Panc1 (cell line): ENCODE results near the gene POMC. TPM values are rescaled to one million over a fixed set of nuclear protein-coding genes. Genes with fewer than 3 reads are reported as not detected.
A peak's percentile ranks its signal among the peaks of the same experiment; 100 is the strongest.

Source experiments
- ATAC-seq: fragments of 200-7000 bp; cut with Tn5 transposase; 2 replicates; pipeline ENCODE4 v1.9.1; 2020; ENCODE audit warnings: mild to moderate bottlenecking, moderate library complexity
- BruUV-seq: library from RNA; stranded (reverse); fragments of 400-500 nt; replicated peaks from 2 replicates; lab custom pipeline; 2021; lab: Mats Ljungman, UMichigan
- CTCF ChIA-PET: fragments of 300-600 bp; sonication (Branson Sonifier 250); formaldehyde crosslinking; loops from one replicate; lab custom pipeline; 2022; ENCODE audit warnings: antibody characterized with exemption; lab: Charles Lee
- POLR2A ChIA-PET: fragments of 300-600 bp; sonication (Branson Sonifier 250); formaldehyde crosslinking; loops from one replicate; lab custom pipeline; 2022; ENCODE audit warnings: antibody characterized with exemption; lab: Charles Lee
- DNase-seq: peaks from one replicate; pipeline ENCODE4 v3.0.0-alpha.2; 2010; ENCODE audit warnings: low read depth, low spot score
- H3K27ac ChIP-seq: 2 replicates; pipeline ENCODE4 v1.5.1; 2011; ENCODE audit warnings: mild to moderate bottlenecking, low read length, inconsistent platforms
- H3K27me3 ChIP-seq: fragments of 200-500 bp; sonication (Bioruptor generic); 2 replicates; pipeline ENCODE4 v1.6.0; 2014; ENCODE audit warnings: low read length, inconsistent platforms; ENCODE audit not compliant: control insufficient read depth, insufficient read depth
- H3K36me3 ChIP-seq: fragments of 200-500 bp; sonication (Bioruptor generic); 2 replicates; pipeline ENCODE4 v1.5.1; 2014; ENCODE audit warnings: inconsistent platforms, mild to moderate bottlenecking, low read length, moderate library complexity; ENCODE audit not compliant: control insufficient read depth, insufficient read depth
- H3K4me1 ChIP-seq: 2 replicates; pipeline ENCODE4 v1.5.1; 2011; ENCODE audit warnings: inconsistent platforms, mild to moderate bottlenecking, low read length, moderate library complexity; ENCODE audit not compliant: control insufficient read depth, insufficient read depth
- H3K4me3 ChIP-seq, 2 experiments: 2 replicates each; pipeline ENCODE4 v1.5.1; 2011 to 2012; ENCODE audit warnings: low read depth in 2 of 2, low read length in 2 of 2, mild to moderate bottlenecking in 2 of 2, inconsistent platforms in 1 of 2, moderate library complexity in 1 of 2
- H3K9me3 ChIP-seq: fragments of 200-500 bp; sonication (Bioruptor generic); 2 replicates; pipeline ENCODE4 v1.5.1; 2014; ENCODE audit warnings: low read depth, mild to moderate bottlenecking, inconsistent platforms, low read length, moderate library complexity; ENCODE audit not compliant: control insufficient read depth, insufficient read depth
- POLR2AphosphoS5 ChIP-seq: IDR thresholded peaks from 2 replicates; pipeline ENCODE4 v1.6.1; 2012; ENCODE audit warnings: mild to moderate bottlenecking, low read depth, low read length, moderate library complexity
- SIN3A ChIP-seq: IDR thresholded peaks from 2 replicates; pipeline ENCODE4 v1.6.1; 2012; ENCODE audit warnings: low read depth, mild to moderate bottlenecking, low read length, moderate library complexity, borderline replicate concordance; ENCODE audit not compliant: insufficient read depth
- TCF7L2 ChIP-seq: IDR thresholded peaks from 2 replicates; pipeline ENCODE4 v1.6.1; 2011; ENCODE audit warnings: mild to moderate bottlenecking, low read depth, low read length, inconsistent platforms
- in situ Hi-C: cut with HindIII; loops from 2 replicates; pipeline ENCODE4 v1.10.0; 2016; ENCODE audit warnings: low sequenced_read_pairs, low pct_unique_long_range_greater_than_20kb
- intact Hi-C: fragments of 100-400 bp; cut with micrococcal nuclease; formaldehyde crosslinking; loops from one replicate; pipeline ENCODE4 v1.10.0; 2022; ENCODE audit not compliant: unreplicated experiment
- total RNA-seq: library from RNA; stranded (reverse); gene quantifications from one replicate; pipeline ENCODE4 v1.2.1, GENCODE V29; 2021; ENCODE audit not compliant: unreplicated experiment
- TF ChIP-seq, protein P1 (sequence below): fragments of 450-650 bp; IDR thresholded peaks from 2 replicates; pipeline ENCODE4 v1.5.1; 2017; ENCODE audit warnings: mild to moderate bottlenecking
- TF ChIP-seq, protein P2 (sequence below), 2 experiments: IDR thresholded peaks; 2 replicates each; pipeline ENCODE4 v1.6.1; 2011 to 2012; ENCODE audit warnings: low read depth in 2 of 2, control low read depth in 1 of 2, low read length in 1 of 2, mild to moderate bottlenecking in 1 of 2, moderate library complexity in 1 of 2; ENCODE audit not compliant: insufficient read depth in 1 of 2

The POMC gene
- total RNA-seq, 1 experiment from 2014 or later: not detected

DNA sequence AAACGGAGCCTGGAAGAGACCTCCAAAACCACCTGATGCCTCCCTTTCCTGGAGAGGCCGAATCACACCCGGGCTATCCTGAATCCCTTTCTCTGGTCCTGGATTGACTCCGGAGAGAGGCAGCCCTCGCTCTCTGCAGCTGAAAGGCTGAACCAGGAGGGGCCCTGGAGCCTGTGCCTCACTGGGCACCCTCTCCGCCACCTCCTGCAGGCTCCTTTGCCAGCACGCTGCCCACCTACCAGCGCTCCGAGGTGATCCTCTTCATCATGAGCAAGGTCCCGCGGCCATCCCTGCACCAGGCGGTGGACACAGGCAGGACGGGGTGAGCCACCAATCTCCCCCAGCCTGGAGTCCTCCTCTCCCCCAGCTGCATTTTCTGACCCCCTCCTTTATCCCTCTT is 35.7 kb downstream of the POMC start:
- intact Hi-C loops: no loop called here
- POLR2A ChIA-PET: no interaction called here
- CTCF ChIA-PET: interaction anchor here (0.6 kb wide), 1 partner anchor 94 kb away, joined by 4 read pairs; no protein-coding TSS in a partner anchor
- Histone ChIP-seq H3K4me1 (no peaks in the 10 kb centered on the region), H3K36me3 (no peaks in the 10 kb centered on the region), H3K27me3 (no peaks in the 10 kb centered on the region), H3K9me3 (no peaks in the 10 kb centered on the region), H3K27ac (no peak overlapping the region), H3K4me3 (no peak overlapping the region)
- TF ChIP-seq, protein P1, sequence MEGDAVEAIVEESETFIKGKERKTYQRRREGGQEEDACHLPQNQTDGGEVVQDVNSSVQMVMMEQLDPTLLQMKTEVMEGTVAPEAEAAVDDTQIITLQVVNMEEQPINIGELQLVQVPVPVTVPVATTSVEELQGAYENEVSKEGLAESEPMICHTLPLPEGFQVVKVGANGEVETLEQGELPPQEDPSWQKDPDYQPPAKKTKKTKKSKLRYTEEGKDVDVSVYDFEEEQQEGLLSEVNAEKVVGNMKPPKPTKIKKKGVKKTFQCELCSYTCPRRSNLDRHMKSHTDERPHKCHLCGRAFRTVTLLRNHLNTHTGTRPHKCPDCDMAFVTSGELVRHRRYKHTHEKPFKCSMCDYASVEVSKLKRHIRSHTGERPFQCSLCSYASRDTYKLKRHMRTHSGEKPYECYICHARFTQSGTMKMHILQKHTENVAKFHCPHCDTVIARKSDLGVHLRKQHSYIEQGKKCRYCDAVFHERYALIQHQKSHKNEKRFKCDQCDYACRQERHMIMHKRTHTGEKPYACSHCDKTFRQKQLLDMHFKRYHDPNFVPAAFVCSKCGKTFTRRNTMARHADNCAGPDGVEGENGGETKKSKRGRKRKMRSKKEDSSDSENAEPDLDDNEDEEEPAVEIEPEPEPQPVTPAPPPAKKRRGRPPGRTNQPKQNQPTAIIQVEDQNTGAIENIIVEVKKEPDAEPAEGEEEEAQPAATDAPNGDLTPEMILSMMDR: no peak
- TF ChIP-seq TCF7L2 (no peak), POLR2AphosphoS5 (no peak), SIN3A (no peak)
- TF ChIP-seq, protein P2, sequence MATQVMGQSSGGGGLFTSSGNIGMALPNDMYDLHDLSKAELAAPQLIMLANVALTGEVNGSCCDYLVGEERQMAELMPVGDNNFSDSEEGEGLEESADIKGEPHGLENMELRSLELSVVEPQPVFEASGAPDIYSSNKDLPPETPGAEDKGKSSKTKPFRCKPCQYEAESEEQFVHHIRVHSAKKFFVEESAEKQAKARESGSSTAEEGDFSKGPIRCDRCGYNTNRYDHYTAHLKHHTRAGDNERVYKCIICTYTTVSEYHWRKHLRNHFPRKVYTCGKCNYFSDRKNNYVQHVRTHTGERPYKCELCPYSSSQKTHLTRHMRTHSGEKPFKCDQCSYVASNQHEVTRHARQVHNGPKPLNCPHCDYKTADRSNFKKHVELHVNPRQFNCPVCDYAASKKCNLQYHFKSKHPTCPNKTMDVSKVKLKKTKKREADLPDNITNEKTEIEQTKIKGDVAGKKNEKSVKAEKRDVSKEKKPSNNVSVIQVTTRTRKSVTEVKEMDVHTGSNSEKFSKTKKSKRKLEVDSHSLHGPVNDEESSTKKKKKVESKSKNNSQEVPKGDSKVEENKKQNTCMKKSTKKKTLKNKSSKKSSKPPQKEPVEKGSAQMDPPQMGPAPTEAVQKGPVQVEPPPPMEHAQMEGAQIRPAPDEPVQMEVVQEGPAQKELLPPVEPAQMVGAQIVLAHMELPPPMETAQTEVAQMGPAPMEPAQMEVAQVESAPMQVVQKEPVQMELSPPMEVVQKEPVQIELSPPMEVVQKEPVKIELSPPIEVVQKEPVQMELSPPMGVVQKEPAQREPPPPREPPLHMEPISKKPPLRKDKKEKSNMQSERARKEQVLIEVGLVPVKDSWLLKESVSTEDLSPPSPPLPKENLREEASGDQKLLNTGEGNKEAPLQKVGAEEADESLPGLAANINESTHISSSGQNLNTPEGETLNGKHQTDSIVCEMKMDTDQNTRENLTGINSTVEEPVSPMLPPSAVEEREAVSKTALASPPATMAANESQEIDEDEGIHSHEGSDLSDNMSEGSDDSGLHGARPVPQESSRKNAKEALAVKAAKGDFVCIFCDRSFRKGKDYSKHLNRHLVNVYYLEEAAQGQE (IDR thresholded peaks at IDR 0.05; ENCODE audit: insufficient read depth in 1 of 2, low read depth in 2 of 2, low read length in 1 of 2): no peak
- ATAC-seq (no peak), DNase-seq (no peak)
- in situ Hi-C loops: no loop called here
- no TSS peak for BruUV-seq

DNA sequence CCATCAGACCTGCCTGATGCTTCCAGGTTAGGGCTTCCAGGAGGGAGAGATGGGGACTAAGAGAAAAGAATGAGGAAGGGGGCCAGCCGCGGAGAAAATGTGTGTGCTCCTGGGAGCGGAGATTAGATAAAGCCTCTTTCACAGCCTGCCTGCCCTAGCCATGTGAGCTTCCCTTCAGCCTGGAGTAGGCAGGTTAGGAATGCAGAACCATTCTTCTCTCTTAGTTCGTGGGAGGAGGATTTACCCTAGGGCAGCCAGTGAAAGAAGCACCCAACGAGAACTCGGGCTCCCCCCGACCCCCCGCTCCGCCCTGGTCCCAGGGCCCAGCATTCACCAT is 36.1 kb downstream of the POMC start:
- ChIA-PET CTCF (interaction anchor here (0.6 kb wide), 1 partner anchor 94 kb away, joined by 4 read pairs; no protein-coding TSS in a partner anchor), POLR2A (no interaction called here)
- no peak for DNase-seq
- Histone ChIP-seq H3K9me3 (no peaks in the 10 kb centered on the region), H3K4me1 (no peaks in the 10 kb centered on the region), H3K36me3 (no peaks in the 10 kb centered on the region), H3K4me3 (peak overlapping the region in 1 of 2 experiments; percentile 9; a peak in 1 of 4 replicates), H3K27ac (no peak overlapping the region), H3K27me3 (no peaks in the 10 kb centered on the region)
- BruUV-seq: no TSS peak
- ATAC-seq: no peak
- TF ChIP-seq, protein P2 (IDR thresholded peaks at IDR 0.05; ENCODE audit: insufficient read depth in 1 of 2, low read depth in 2 of 2, low read length in 1 of 2): no peak
- TF ChIP-seq, protein P1: no peak
- TF ChIP-seq POLR2AphosphoS5: no peak
- TF ChIP-seq SIN3A: no peak
- TF ChIP-seq TCF7L2: no peak
- intact Hi-C loops (no loop called here), in situ Hi-C loops (no loop called here)
